8988T (cell line): ENCODE measurements around the gene TRIM31.

ENCODE experiments used
- DNase-seq: peaks from one replicate; pipeline ENCODE4 v3.0.0; 2011

TRIM31 gene

DNA sequence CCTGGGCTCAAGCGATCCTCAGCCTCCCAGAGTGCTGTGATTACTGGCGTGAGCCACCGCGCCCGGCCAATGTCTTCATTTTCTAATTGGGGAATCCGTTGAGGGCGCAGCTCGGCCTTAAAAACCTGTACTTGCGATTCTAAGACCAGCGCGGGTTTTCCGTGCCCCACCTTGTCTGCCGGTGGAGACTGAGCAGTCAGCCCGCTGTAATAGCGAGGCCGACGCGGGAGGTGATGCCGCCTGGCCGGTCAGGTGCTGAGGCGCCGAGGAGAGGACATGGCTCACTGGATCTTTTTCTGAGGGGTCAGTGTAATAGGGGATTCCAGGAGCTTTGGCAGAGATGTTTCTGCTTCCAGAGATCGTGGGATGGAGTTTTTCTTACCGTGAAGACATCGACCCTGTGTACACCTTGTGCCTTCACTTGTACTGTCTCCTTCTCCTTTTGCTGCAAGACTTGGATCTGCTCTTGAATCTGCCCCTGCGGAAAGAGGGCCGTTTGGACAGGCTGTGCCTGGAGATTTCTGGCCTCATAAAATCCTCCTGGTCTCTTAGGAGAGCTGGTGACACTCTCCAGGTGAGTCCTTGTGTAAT lies 1.5 kb downstream of the TRIM31 start:
- DNase-seq, result no peak

GRCh38 chr6:30104661-30105060 lies 8.2 kb downstream of the TRIM31 start:
- DNase-seq, result no peak

DNA sequence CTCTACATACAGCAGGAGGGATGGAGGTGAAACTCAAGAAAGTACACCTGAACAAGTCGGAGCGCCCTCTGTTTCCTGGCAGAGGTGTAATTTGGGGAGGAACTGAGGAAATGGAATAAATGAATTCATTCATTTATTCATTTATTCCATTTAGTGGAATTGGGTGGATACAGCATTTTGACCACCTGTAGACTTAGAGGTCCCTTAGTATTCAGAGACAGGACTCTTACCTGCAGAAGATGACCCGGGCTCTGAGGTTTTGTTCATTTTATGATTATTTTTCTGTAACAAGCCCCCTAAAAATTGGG lies 9.1 kb downstream of the TRIM31 start:
- DNase-seq, result no peak

GRCh38 chr6:30102970-30103871 lies 9.7 kb downstream of the TRIM31 start:
- DNase-seq, result peak; percentile 77

DNA sequence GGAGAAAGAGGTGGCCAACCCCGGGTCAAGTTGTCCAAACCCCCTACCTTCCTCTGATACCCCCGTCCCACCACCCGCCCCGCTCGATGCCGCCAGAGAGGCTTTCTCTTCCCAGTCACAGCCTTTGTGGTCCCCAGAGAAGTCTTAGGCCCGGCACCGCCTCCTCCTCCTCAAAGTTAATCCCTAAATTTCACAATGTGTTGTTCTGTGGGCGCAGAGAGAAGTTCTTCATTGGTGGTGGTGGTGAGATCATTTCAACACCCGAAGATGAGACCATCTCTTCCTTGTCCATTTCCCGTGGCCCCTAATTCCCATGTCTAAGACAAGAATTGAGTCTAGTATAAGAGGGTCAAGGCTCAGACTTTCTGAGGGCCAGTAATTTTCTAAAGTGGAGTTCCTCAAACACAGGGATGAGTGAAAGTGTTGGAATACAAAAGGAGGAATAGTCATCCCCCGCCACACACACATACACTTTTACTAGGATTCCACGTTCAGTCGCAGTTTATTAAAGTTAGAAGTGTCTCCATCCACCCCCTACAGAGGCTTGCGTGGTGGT lies 10.4 kb downstream of the TRIM31 start:
- DNase-seq, result no peak

GRCh38 chr6:30101444-30102413 lies 11.2 kb downstream of the TRIM31 start:
- peak; percentile 98 for DNase-seq

- DNase-seq, result no peak
Observed at GRCh38 chr6:30100585-30101443, 12.1 kb downstream of the TRIM31 start.

GRCh38 chr6:30100154-30100553 lies 12.7 kb downstream of the TRIM31 start:
- DNase-seq, result no peak

DNA sequence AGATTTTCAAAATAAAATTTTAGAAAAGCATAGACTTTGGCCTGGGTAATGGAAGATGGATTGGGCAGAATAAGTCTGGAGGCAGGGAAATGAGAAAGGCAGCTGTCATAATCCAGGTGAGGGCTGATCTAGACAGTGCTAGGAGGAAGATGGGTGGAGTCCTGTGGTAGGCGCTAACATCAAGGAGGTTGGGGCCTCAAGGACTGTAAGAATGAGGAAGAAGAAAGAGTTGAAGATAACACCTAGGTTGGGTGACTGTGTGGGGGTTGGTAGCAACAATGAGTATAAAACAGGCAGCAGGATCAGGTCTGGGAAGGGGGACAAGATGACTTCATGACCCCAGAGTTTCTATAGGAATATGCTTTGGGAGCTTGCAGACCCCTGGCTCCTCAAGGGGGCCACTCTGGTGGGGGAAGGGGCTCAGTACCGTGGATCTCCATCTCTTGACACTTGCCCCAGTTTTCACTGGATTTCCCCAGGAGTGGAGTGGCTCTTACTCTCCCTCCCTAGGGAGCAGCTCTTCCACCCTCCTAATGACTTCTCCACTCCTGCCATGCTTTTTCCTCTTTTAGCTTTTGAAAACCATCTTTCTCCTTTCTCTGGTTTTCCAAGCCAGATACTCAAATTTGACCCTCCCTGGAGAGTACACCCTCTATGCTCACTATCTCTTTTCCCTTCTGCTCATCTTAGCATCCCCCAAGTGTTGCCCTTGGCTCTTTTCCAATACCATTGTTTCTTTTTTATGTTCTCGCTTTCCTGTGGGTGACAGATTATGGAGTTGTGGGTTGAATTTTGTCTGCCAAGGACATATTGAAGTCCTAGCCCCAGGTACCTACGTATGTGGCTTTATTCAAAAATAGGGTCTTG lies 14.8 kb downstream of the TRIM31 start:
- DNase-seq, result no peak

DNA sequence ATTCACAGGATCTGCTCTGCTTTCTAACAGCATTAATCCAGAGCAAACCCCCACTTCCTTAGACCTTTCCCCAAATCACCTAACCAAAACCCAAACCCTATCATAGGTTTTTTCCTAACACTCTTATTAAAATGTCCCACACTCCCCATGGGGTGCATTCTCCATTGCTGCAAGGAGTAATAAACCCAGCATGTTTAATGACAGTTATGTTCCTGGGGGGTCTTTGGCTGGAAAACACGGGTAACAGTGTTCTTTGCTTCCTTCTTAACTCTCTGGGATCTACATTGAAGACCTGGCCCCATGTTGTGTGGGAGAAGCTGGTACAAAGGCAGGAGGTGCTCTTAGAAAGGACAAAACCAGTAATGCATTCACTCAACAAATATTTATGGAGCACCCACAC lies 16.1 kb downstream of the TRIM31 start:
- DNase-seq, result no peak

DNA sequence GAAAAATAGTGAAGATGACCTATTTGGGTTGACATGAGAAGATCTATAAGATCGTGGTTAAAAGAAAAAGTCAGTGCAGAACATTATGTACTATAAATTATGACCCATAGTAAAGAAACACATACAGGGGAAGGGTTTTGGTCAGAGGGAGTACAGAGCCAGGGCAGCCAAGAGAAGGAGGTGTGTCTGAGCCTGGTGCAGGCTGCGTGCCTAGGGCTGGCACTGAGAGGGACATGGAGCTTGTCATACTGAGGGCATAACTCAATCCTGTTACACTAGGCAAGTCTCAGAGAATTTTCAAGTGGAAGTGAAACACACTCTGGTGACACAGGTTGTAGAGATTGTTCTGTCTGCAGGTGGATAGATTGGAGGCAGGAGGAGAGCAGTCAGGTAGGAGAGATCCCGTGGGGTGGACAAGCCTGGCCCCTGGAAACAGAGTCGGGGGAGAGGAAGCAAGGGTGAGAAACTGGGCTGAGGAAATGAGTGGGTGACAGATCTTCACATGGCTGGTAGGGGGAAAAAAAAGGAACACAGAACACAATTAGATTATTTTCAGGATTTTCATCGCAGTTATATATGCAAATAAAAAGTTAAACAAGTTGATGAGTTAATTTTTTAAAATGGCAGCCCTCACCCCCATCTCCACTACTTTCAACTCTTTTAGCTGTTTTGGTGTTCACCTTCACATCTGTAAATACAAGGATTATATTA lies 18.8 kb downstream of the TRIM31 start:
- DNase-seq, result no peak

GRCh38 chr6:30092852-30093543 lies 19.9 kb downstream of the TRIM31 start:
- no peak for DNase-seq

DNA sequence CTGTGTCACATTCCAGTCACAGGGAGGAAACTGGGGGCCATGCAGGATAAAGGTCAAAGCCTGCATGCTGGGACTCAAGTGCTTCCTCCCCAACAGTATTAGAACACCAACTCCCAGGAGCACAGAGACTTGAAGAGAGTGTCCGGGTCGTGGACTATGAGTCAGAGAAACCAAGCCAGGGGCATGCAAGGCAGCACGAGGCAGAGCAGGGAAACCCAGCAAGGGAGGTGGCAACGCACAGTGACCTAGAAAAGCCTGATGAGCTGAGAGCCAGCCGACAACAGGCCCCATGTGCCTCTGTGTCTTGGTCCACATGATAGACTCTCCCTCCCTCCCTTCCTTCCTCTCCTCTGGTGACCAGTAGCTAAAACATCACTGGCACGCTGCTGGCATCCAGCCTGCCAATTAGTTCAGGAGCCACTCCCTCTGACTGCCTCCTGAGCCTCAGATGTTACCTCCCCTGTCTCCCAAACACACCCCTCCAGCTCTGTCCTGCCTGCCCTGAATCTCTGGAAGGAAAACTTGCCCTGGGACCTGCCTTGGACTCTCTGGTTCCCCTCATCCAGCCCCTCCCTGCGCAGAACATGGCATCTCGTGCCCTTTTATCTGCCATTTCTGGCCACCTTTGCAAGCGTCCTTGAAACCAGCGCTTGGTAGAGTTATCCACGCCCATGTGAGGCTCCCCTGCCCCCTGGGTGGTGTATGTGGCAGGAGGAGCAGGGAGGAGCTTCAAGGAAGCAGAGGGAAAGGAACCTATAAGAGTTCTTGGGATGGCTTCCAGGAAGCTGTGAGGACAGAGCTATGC lies 21.1 kb downstream of the TRIM31 start:
- no peak for DNase-seq

DNA sequence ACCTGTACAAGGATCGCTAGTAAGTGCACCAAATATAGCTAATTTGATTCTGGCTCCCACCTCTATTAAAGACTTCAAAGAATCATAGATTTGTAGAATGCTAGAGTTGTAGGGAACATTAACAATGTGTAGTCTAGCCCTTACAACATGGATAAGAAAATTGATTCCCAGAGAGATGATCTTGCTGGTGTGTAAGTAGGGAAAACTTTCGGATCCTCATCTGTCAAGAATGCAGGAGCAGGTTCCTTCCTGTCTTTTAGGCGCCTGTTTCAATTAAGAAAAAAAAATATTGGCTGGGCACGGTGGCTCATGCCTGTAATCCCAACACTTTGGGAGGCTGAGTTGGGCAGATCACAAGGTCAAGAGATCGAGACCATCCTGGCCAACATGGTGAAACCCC lies 25.0 kb downstream of the TRIM31 start:
- no peak for DNase-seq

- DNase-seq, result no peak
Observed at GRCh38 chr6:30077218-30077617, 35.7 kb downstream of the TRIM31 start.

DNA sequence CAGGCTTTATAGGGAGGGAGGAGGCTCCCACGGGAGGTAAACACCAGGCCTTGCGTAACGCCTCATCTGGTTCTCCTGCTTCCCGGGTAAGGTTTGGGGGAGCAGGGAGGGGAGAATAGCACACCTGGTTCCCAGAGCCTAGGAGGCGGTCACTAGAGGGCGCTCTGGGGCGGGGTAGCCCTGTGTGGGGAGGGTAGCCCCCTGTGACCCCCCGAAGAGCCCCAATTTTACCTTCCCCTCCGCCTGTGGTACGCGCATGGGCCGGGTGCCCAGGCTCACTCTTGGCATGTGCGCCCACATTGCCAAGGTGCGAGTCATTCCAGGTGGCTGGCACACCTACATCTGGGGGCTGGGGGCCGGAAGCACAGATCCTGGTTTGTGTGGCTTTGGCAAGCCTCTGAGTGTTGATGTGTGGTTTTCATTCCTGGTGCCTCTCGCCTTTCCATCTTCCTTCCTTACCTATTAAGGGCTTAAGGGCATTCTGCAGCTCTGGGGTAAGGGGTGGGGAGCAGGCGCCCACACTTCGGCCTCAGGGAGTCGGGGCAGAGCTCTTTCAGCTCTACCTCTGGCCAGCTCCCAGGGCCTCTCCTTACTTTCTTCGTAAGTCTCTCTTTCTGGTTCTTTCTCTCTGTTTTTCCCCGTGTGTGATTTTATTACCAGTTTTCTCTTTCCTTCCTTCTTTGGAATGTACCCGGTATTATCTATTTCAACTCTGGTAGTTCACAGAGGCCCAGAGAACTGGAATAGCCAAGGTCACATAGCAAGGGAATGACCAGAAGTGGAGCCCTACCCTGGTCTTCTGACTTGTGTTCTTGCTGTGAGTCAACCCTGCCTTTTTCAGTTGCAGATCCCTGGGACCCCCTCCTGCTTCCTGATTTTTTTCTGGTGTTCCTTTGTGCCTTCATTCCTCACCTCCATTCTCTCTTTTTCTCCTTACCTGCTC lies 36.8 kb downstream of the TRIM31 start:
- no peak for DNase-seq

DNA sequence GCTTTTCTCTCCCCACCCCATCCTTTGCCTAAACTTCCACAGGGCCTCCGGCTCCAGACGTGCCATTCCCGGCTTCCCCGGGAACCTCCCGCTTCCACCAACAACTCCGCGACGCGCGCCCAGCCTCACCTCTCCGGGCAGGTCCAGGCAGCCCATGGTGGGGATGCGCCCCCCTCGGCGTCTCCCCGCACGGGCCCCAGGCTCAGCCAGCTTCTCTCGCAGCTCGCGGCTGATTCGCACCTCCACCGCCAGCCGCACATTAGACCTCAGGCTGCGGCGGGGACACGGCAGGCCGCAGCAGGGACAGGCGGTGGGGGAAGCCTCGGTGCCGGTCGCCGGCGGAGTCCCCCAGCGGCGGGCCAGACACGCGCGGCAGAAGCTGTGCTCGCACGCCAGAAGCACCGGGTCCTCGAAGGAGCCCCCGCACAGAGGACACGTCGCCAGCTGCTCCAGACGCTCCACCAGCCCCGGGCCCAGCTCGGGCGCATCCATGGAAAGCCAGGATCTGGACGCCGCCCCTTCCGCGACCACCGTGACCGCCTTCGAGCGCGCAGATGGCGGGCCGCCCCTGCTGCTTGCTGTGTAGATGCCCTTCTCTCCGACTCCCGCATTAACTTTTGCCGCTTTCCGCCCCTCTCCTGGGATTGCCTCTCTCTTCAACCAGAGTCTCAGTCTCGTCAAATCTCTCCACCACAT lies 37.6 kb downstream of the TRIM31 start, which contains the start of gene RNF39:
Gene RNF39 (minus strand): TSS at position 676 of the 696 bp plus-strand sequence. CDS start 184 bp downstream, at position 492.
- DNase-seq, result no peak
